ENCODE data around the gene MGMT. TPM values are rescaled to one million over a fixed set of nuclear protein-coding genes. Genes with fewer than 3 reads are reported as not detected.

MGMT gene
- total RNA-seq, 1 donor from 2014 or later: 25.9 TPM

GRCh38 chr10:129536336-129536735 is 69.3 kb downstream of the MGMT start:
- Mint-ChIP-seq H3K27ac (ENCODE audit: unreplicated experiment) (no peak overlapping the region), H3K4me1 (ENCODE audit: unreplicated experiment) (peaks cover under 1% of the 10 kb centered on the region), H3K4me3 (ENCODE audit: unreplicated experiment) (no peak overlapping the region), H3K36me3 (ENCODE audit: low read depth, unreplicated experiment) (peaks cover 5% of the 10 kb centered on the region), H3K27me3 (ENCODE audit: unreplicated experiment) (peaks cover 2% of the 10 kb centered on the region), H3K9me3 (ENCODE audit: unreplicated experiment) (no peaks in the 10 kb centered on the region)
- DNase-seq (ENCODE audit: low spot score): no peak
- no peak for TF ChIP-seq CTCF (IDR thresholded peaks at IDR 0.05; ENCODE audit: unreplicated experiment)

- peaks cover 2% of the 10 kb centered on the region for H3K27me3 Mint-ChIP-seq (ENCODE audit: unreplicated experiment)
- H3K4me1 Mint-ChIP-seq (ENCODE audit: unreplicated experiment): no peaks in the 10 kb centered on the region
- TF ChIP-seq CTCF (IDR thresholded peaks at IDR 0.05; ENCODE audit: unreplicated experiment): no peak
- H3K9me3 Mint-ChIP-seq (ENCODE audit: unreplicated experiment): no peaks in the 10 kb centered on the region
- no peak for DNase-seq (ENCODE audit: low spot score)
- H3K4me3 Mint-ChIP-seq (ENCODE audit: unreplicated experiment): no peak overlapping the region
- peaks cover 5% of the 10 kb centered on the region for H3K36me3 Mint-ChIP-seq (ENCODE audit: low read depth, unreplicated experiment)
- H3K27ac Mint-ChIP-seq (ENCODE audit: unreplicated experiment): no peak overlapping the region
These were observed 70.1 kb downstream of the MGMT start for GRCh38 chr10:129537151-129537550.

GRCh38 chr10:129538236-129538635 is 71.2 kb downstream of the MGMT start:
- Mint-ChIP-seq H3K9me3 (ENCODE audit: unreplicated experiment) (no peaks in the 10 kb centered on the region), H3K4me3 (ENCODE audit: unreplicated experiment) (no peak overlapping the region), H3K4me1 (ENCODE audit: unreplicated experiment) (no peaks in the 10 kb centered on the region), H3K36me3 (ENCODE audit: low read depth, unreplicated experiment) (peaks cover 5% of the 10 kb centered on the region), H3K27me3 (ENCODE audit: unreplicated experiment) (peaks cover 2% of the 10 kb centered on the region), H3K27ac (ENCODE audit: unreplicated experiment) (no peak overlapping the region)
- TF ChIP-seq CTCF (IDR thresholded peaks at IDR 0.05; ENCODE audit: unreplicated experiment): no peak
- DNase-seq (ENCODE audit: low spot score): no peak

GRCh38 chr10:129541200-129541599 is 74.2 kb downstream of the MGMT start:
- TF ChIP-seq CTCF (IDR thresholded peaks at IDR 0.05; ENCODE audit: unreplicated experiment): no peak
- no peak overlapping the region for H3K27ac Mint-ChIP-seq (ENCODE audit: unreplicated experiment)

GRCh38 chr10:129541748-129542487 is 74.9 kb downstream of the MGMT start:
- no peaks in the 10 kb centered on the region for H3K4me1 Mint-ChIP-seq (ENCODE audit: unreplicated experiment)
- no peak overlapping the region for H3K27ac Mint-ChIP-seq (ENCODE audit: unreplicated experiment)

More at GRCh38 chr10:129541200-129541599, 74.2 kb downstream of the MGMT start:
- DNase-seq (ENCODE audit: low spot score): no peak
- Mint-ChIP-seq H3K4me1 (ENCODE audit: unreplicated experiment) (no peaks in the 10 kb centered on the region), H3K36me3 (ENCODE audit: low read depth, unreplicated experiment) (no peaks in the 10 kb centered on the region), H3K4me3 (ENCODE audit: unreplicated experiment) (no peak overlapping the region), H3K27me3 (ENCODE audit: unreplicated experiment) (no peaks in the 10 kb centered on the region), H3K9me3 (ENCODE audit: unreplicated experiment) (no peaks in the 10 kb centered on the region)

More at GRCh38 chr10:129541748-129542487, 74.9 kb downstream of the MGMT start:
- no peaks in the 10 kb centered on the region for H3K27me3 Mint-ChIP-seq (ENCODE audit: unreplicated experiment)
- no peak for DNase-seq (ENCODE audit: low spot score)
- H3K4me3 Mint-ChIP-seq (ENCODE audit: unreplicated experiment): no peak overlapping the region
- TF ChIP-seq CTCF (IDR thresholded peaks at IDR 0.05; ENCODE audit: unreplicated experiment): no peak
- no peaks in the 10 kb centered on the region for H3K36me3 Mint-ChIP-seq (ENCODE audit: low read depth, unreplicated experiment)
- no peaks in the 10 kb centered on the region for H3K9me3 Mint-ChIP-seq (ENCODE audit: unreplicated experiment)
